HepG2 (cell line): ENCODE results near the gene FBXO33. TPM values are rescaled to one million over a fixed set of nuclear protein-coding genes. Genes with fewer than 3 reads are reported as not detected.

Experiments
- AGO2 ChIP-seq: fragments of 200-400 bp; formaldehyde crosslinking; optimal IDR thresholded peaks from 2 replicates; pipeline ENCODE3; 2017; ENCODE audit warnings: mild to moderate bottlenecking, low read depth, low read length, moderate library complexity
- ARID3A ChIP-seq: IDR thresholded peaks from 2 replicates; pipeline ENCODE4 v1.6.1; 2012; ENCODE audit warnings: low read depth, low read length, improper control_type of control experiment
- CCAR2 ChIP-seq: fragments of 200-400 bp; formaldehyde crosslinking; optimal IDR thresholded peaks from 2 replicates; pipeline ENCODE3; 2018; ENCODE audit warnings: low read depth, mild to moderate bottlenecking, low read length, moderate library complexity
- FOXO4 ChIP-seq: sonication (generic); formaldehyde crosslinking; conservative IDR thresholded peaks from 2 replicates; pipeline ENCODE4 v1.8.1; 2023; ENCODE audit warnings: missing genetic modification reagents
- FOXP1 ChIP-seq, 2 experiments: fragments of 450-650 bp in 1 of 2; IDR thresholded peaks; 2 replicates each; pipeline ENCODE4 v1.6.1; 2017 to 2018; ENCODE audit warnings: antibody characterized with exemption in 1 of 2
- HIVEP1 ChIP-seq: sonication (generic); formaldehyde crosslinking; IDR thresholded peaks from 2 replicates; pipeline ENCODE4 v1.4.0; 2020; ENCODE audit warnings: mild to moderate bottlenecking, missing genetic modification reagents
- HNF4A ChIP-seq: sonication (generic); formaldehyde crosslinking; IDR thresholded peaks from 2 replicates; pipeline ENCODE4 v1.4.0; 2020; ENCODE audit warnings: missing genetic modification reagents
- HOXA7 ChIP-seq: sonication (generic); formaldehyde crosslinking; IDR thresholded peaks from 2 replicates; pipeline ENCODE4 v1.8.1; 2022; ENCODE audit warnings: mild to moderate bottlenecking, missing genetic modification reagents, moderate library complexity
- KLF9 ChIP-seq: IDR thresholded peaks from 2 replicates; pipeline ENCODE4 v1.6.1; 2016; ENCODE audit warnings: low read depth
- LCORL ChIP-seq, 2 experiments: fragments of 450-650 bp in 1 of 2; sonication (generic) in 1 of 2; formaldehyde crosslinking in 1 of 2; IDR thresholded peaks; 2 replicates each; pipeline versions ENCODE4 v1.5.0 to v1.6.1; 2017 to 2020; ENCODE audit warnings: antibody characterized with exemption in 1 of 2, missing genetic modification reagents in 1 of 2
- MAFF ChIP-seq: IDR thresholded peaks from 2 replicates; pipeline ENCODE4 v1.6.1; 2011; ENCODE audit warnings: low read depth, low read length, improper control_type of control experiment
- MIXL1 ChIP-seq: IDR thresholded peaks from 2 replicates; pipeline ENCODE4 v1.6.1; 2016
- NCOR1 ChIP-seq: fragments of 200-600 bp; sonication (generic); IDR thresholded peaks from 2 replicates; pipeline ENCODE4 v1.7.0; 2017; ENCODE audit warnings: antibody characterized with exemption, low read length, borderline replicate concordance
- TFDP2 ChIP-seq: sonication (generic); formaldehyde crosslinking; IDR thresholded peaks from 2 replicates; pipeline ENCODE4 v1.4.0; 2020; ENCODE audit warnings: missing genetic modification reagents
- ZC3H13 ChIP-seq: sonication (generic); formaldehyde crosslinking; IDR thresholded peaks from 2 replicates; pipeline ENCODE4 v1.8.1; 2023; ENCODE audit warnings: mild to moderate bottlenecking, missing genetic modification reagents, moderate library complexity
- ZFP41 ChIP-seq: sonication (generic); formaldehyde crosslinking; IDR thresholded peaks from 2 replicates; pipeline ENCODE4 v1.4.0; 2020; ENCODE audit warnings: mild to moderate bottlenecking, missing genetic modification reagents, borderline replicate concordance
- ZFP90 ChIP-seq: sonication (generic); formaldehyde crosslinking; IDR thresholded peaks from 2 replicates; pipeline ENCODE4 v1.8.0; 2022; ENCODE audit warnings: missing genetic modification reagents, mild to moderate bottlenecking, inconsistent platforms, borderline replicate concordance
- ZNF253 ChIP-seq: sonication (generic); formaldehyde crosslinking; IDR thresholded peaks from 2 replicates; pipeline ENCODE4 v1.8.0; 2022; ENCODE audit warnings: mild to moderate bottlenecking, missing genetic modification reagents, borderline replicate concordance
- ZNF296 ChIP-seq: sonication (generic); formaldehyde crosslinking; conservative IDR thresholded peaks from 2 replicates; pipeline ENCODE4 v1.5.0; 2020; ENCODE audit warnings: mild to moderate bottlenecking, missing genetic modification reagents
- ZNF335 ChIP-seq: sonication (generic); formaldehyde crosslinking; IDR thresholded peaks from 2 replicates; pipeline ENCODE4 v1.4.0; 2020; ENCODE audit warnings: missing genetic modification reagents
- ZNF609 ChIP-seq: sonication (generic); formaldehyde crosslinking; IDR thresholded peaks from 2 replicates; pipeline ENCODE4 v1.4.0; 2020; ENCODE audit warnings: mild to moderate bottlenecking, missing genetic modification reagents, borderline replicate concordance
- ZNF776 ChIP-seq: sonication (generic); formaldehyde crosslinking; IDR thresholded peaks from 2 replicates; pipeline ENCODE4 v1.4.0; 2020; ENCODE audit warnings: mild to moderate bottlenecking, missing genetic modification reagents
- polyA plus RNA-seq, 8 experiments: library from polyadenylated mRNA; depleted of rRNA in 3 of 8; stranded (reverse) in 7 of 8; unstranded in 1 of 8; fragments of >200 nt; fragmentation: Illumina TruSeq in 4 of 8; extraction: Trizol in 4 of 8; gene quantifications; 2 replicates each; pipeline versions ENCODE4 v1.2.1 to v1.2.3, GENCODE V29; 2011 to 2016; ENCODE audit warnings: low read depth in 4 of 8, missing spikeins in 1 of 8, mixed read lengths in 1 of 8; ENCODE audit not compliant: insufficient read depth in 1 of 8
- total RNA-seq, 5 experiments: library from RNA; depleted of rRNA; stranded (reverse); fragments of >200 nt; fragmentation: Illumina TruSeq; extraction: Trizol; gene quantifications; 2 replicates each; pipeline ENCODE4 v1.2.3, GENCODE V29; 2016; ENCODE audit warnings: low read depth in 1 of 5

The FBXO33 gene
- total and polyA plus RNA-seq, 2 of the 13 experiments (the other 11 are each of a cell fraction or from before 2014, with no cell fraction given): 15.5 to 16.9 TPM

GRCh38 chr14:39474416-39474911 is 42.2 kb upstream of the FBXO33 start (continued):
- TF ChIP-seq NCOR1 (peak; percentile 69), ZFP90 (CRISPR knock-in tag) (no peak), ARID3A (0 out of 2 replicates have a peak, but pooled peaks have one; percentile 39), ZNF609 (CRISPR knock-in tag) (0 out of 2 replicates have a peak, but pooled peaks have one; percentile 3), HIVEP1 (CRISPR knock-in tag) (no peak), MAFF (peak; percentile 69), FOXP1 (IDR thresholded peaks at IDR 0.05) (no peak), FOXP1 (CRISPR knock-in tag; IDR thresholded peaks at IDR 0.05) (peak; percentile 7; the same call in 1 of the 2 replicates), TFDP2 (CRISPR knock-in tag) (no peak), HOXA7 (0 out of 2 replicates have a peak, but pooled peaks have one; percentile 40), ZNF253 (no peak), MIXL1 (CRISPR knock-in tag) (0 out of 2 replicates have a peak, but pooled peaks have one; percentile 45), ZNF776 (no peak), LCORL (IDR thresholded peaks at IDR 0.05) (no peak), LCORL (CRISPR knock-in tag; IDR thresholded peaks at IDR 0.05) (peak; percentile 69; the same call in 1 of the 2 replicates), FOXO4 (0 out of 2 replicates have a peak, but pooled peaks have one; percentile 75), ZFP41 (CRISPR knock-in tag) (no peak), CCAR2 (peak; percentile 56), HNF4A (peak; percentile 93), KLF9 (no peak), AGO2 (no peak), ZNF296 (CRISPR knock-in tag) (no peak), ZC3H13 (0 out of 2 replicates have a peak, but pooled peaks have one; percentile 26), ZNF335 (CRISPR knock-in tag) (no peak)
